HG03460 (cell line): Measurements from ENCODE around the gene MUC2.

Experiments
- ATAC-seq: cut with Tn5 transposase; IDR thresholded peaks from one replicate; pipeline ENCODE4 v1.9.1; 2021; ENCODE audit not compliant: unreplicated experiment

MUC2 gene

DNA sequence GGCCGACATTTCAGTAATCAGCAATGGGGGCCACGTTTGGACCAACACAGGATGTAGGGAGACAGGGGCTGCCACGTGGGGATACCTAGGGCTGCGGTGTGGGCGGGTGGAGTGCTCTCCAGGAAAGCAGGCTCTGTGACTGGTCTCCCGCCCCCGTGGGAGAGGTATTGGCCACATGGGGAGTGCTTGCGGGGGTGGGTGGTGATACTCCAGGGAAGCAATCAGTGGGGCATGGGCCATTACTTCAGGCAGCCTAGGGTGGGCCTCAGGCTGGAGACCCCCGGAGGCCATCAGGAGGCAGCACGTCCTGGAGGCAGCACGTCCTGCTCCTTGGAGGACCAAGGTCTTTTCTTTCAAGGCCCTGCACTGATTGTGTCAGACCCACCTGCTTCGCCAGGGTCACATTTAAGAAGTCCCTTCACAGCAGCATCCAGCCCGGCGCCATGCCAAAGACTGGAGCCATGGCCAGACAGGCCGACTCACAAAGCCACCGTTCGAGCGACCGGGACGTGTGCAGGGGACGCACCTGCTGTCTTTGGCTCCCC is 3.0 kb upstream of the MUC2 start:
- ATAC-seq, result no peak

DNA sequence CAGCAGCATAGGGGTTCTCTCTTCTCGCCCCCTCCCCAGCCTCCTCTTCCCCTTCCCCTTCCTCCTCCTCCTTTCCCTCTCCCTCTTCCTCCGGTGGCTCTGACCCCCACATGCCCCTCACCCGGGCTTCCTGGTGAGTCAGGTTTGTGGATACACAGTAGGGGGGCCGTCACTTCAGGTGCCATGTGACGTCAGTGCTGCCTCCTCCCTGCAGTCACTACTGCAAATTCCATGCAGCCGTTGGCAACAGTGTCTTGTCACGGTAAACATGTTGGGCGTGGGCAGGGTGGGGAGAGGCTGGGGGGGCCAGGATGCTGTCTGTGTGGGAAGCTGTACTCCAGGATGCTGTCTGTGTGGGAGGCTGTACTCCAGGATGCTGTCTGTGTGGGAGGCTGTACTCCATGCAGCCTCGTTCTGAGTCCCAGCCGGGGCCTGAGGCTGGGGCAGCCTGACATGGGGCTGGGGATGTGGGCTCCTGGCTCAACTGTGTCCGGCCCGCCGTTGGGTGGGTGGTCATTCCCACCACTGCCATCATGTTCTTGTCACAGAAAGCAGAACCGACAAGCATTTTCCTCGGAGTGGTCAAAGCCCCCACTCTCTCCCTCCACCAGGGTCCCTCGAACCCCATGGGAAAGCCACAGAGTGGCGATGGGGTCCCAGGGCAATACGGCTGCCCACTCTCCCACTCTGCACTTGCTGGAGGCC is 2.4 kb upstream of the MUC2 start:
- ATAC-seq, result no peak

DNA sequence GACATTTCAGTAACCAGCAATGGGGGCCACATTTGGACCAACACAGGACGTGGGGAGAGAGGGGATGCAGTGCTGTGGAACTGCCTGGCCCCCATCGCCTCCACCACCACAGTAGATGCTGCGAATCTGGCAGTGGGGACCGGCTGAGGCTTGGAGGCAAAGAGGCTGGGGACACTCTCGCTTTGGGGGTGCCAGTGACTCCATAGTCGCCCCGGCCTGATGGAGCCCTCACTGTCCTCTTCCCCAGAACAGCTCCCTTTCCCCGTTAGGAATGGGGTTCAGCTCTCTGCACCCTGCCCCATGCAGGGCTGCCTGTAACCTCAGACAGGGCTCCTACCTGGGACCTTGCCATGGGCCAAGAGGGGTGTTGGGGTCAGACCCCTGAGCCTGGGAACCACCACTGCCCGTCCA is 1.8 kb upstream of the MUC2 start:
- ATAC-seq, result no peak

DNA sequence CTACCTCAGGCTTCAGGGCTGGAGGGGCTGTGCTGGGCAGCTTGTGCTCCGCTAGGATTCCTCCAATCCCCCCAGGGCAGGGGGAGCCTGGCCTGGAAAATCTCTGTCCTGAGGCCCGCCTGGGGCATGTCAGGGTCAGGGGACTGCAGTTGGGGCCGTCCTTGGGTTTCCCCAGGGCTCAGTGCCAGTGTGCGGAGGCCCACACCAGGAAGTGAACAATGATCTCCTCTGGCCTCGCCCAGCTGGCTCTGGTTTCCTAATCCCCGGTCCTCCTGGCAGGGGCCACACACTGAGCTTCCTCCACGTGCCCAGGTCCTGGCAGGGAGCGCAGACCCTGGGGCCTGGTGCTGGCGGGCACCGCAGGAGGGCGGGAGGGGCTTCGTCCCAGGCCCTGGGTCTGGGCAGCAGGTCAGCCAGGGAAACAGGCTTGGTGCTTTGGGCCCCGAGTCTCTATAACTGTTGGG is 1.4 kb upstream of the MUC2 start:
- ATAC-seq, result no peak

DNA sequence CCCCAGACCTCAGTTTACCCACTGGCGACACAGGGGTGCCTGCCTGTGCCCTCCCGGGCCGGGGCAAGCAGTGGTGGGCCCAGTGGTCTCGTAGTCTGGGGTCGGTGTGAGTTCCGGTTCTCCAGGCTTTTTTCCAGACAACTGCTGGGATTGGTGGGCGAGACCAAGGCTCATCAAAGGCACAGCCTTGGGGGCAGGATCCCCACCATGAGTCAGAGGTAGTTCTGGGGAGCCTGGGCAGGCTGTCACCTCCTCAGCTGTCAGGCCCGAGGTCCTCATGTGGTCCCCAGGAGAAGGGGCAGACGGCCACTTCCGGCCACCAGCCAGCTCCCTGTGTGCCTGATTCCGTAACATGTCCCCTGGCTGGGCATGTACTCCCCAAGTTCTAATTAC is 827 bp upstream of the MUC2 start:
- no peak for ATAC-seq

DNA sequence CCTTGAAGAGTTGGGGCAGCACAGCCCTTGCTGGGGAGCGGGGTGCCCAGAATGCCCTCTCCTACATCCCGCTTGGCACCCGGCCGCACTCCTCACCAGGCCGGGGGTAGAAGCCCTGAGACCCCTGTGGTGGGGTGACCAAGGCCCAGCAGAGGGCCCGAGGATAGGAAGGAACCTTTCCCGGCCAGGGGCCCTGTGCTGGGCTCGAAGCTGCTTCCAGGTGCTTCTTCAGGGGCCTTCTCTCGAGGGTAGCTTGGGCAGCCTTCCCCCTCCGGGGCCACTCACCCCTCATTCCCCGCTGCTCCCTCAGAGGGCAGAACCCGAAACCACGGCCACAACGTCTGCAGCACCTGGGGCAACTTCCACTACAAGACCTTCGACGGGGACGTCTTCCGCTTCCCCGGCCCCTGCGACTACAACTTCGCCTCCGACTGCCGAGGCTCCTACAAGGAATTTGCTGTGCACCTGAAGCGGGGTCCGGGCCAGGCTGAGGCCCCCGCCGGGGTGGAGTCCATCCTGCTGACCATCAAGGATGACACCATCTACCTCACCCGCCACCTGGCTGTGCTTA is 752 bp downstream of the MUC2 start:
- ATAC-seq, result no peak

DNA sequence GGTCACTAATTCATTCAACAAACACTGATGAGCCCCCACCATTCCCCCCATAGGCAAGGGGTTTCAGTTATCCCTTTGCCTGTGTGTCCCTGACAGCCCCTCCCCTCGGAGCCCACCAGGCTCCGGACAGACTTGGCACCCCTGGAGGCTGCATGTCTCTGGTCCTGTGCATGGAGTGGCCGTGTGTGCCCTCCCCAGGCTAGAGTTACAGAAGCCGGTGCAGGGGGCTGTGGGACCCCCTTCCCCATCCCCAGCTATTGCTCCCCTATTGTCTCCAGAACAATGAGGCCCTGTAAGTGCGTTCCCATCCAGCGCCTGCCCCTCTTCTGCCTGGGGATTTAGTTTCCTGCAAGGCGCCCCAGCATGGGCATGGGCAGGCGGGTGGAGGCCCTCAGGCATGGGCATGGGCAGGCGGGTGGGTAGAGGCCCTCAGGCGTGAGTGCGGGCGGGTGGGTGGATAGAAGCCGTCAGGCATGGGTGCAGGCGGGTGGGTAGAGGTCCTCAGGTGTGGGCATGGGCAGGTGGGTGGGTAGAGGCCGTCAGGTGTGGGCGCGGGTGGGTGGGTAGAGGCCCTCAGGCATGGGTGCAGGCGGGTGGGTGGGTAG is 1.5 kb downstream of the MUC2 start:
- ATAC-seq, result no peak

DNA sequence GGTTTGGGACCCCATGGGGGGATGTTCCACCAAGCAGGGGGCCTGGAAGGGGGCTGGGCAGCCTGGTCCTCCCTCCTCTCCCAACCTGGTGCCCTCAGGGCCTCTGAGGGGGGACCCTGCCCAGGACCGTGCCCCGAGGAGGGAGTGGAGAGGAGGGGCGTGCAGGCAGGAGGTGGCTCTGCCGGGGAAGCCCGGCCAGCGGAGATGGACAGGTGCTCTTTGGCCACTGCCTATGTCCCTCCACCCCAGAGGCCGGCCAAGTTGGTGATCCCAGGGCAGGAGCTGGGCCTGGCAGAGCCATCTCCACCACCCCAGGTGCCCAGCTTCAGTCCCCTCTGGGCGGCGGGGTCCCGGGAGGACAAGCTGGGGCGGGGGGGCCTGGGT is 2.4 kb downstream of the MUC2 start:
- ATAC-seq, result no peak

DNA sequence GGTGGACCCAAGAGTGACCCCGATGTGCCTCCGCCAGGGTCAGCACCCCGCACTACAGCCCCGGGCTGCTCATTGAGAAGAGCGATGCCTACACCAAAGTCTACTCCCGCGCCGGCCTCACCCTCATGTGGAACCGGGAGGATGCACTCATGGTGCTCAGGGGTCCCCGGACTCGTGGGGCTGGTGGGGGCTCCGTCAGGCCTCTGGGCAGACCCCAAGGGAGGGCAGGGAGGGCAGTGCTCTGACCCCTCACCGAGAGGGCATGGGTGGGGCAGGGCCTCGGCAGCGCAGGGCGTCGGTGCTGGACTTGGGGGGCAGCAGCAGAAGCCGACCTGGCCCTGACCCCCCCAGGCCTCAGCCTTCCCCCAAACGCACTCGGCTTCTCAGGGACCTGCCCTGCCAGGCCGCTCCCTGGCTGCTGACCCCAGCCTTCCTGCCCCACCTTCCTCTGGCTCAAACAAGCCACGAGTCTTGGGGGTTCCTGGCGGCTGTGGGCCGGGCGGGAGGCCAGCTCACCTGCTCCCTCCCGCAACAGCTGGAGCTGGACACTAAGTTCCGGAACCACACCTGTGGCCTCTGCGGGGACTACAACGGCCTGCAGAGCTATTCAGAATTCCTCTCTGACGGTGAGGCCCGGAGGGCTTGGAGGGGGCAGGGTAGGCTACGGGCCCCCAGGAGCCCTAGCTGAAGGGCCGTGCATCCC is 2.9 kb downstream of the MUC2 start:
- ATAC-seq, result no peak

DNA sequence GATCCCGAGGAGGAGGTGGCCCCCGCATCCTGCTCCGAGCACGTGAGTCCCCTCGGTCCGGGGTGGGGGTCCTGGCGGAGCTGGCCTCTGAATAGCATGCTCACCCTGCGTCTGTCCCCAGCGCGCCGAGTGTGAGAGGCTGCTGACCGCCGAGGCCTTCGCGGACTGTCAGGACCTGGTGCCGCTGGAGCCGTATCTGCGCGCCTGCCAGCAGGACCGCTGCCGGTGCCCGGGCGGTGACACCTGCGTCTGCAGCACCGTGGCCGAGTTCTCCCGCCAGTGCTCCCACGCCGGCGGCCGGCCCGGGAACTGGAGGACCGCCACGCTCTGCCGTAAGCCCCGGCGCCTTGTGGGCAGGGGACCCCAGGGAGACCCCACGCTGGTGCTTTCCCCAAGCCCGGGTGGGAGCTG is 3.5 kb downstream of the MUC2 start:
- ATAC-seq, result no peak

DNA sequence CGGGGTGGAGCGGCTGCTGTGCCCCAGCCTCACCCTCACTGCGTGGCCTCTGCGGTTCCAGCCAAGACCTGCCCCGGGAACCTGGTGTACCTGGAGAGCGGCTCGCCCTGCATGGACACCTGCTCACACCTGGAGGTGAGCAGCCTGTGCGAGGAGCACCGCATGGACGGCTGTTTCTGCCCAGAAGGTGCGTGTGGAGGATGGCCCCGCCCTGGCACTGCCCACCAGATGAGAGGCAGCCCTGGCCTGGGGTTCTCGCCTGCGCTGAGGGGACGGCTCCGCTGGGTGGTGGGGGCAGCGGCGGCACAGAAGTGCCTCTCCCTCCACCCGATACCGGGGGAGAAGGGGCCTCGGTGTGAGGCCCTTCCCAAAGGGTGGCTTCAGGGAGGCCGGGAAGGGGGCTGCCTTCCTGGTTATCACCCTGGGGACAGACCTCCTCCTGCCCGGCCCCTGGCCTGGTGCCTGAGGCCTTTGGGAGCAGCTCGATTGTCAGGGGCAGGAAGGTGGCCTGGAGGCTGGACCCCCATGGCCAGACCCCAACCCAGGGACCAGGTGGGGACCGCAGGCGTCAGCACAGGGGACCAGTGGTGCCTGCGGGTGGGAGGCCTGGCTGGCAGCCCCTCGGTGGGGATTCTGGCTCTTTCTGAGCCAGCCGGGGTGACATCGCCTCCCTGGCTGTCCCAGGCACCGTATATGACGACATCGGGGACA is 7.1 kb downstream of the MUC2 start:
- no peak for ATAC-seq

DNA sequence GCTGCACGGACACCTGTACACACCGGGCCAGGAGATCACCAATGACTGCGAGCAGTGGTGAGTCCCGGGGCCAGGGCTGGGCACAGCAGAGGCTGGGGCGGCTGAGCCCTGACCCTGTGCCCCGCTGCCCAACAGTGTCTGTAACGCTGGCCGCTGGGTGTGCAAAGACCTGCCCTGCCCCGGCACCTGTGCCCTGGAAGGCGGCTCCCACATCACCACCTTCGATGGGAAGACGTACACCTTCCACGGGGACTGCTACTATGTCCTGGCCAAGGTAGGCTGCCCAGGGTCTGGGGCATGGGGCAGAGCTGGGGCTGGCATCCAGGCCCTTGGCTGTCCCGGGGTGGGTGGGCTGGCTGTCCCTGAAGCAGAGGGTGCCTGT is 7.7 kb downstream of the MUC2 start:
- ATAC-seq, result no peak

DNA sequence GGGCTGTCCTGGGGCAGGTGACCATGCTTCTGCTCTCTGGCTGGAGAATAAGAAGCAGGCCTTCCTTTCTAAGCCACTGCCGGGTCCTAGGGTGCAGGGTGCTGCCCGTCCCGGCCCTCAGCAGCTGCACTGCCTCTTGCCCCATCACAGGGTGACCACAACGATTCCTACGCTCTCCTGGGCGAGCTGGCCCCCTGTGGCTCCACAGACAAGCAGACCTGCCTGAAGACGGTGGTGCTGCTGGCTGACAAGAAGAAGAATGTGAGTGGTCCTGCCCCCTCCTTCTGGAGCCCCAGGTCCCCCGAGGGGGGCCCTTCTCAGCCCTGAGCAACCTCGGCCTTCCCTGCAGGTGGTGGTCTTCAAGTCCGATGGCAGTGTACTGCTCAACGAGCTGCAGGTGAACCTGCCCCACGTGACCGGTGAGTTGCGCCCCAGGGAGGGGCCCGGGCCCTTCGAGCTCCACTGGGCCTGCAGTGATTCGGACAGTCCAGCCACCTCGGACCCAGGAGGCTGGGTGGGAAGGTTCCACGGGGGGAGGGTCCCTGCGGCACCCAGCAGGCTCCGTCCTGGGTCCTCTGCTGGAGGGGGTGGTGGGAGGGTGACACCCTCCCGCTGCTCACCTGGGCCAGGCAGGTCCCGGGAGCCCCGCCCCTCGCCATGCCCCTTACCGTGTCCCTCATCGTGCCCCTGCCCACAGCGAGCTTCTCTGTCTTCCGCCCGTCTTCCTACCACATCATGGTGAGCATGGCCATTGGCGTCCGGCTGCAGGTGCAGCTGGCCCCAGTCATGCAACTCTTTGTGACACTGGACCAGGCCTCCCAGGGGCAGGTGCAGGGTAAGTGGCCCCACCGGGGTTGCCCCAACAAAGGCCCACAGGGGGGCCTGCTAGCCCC is 8.3 kb downstream of the MUC2 start:
- ATAC-seq, result no peak

DNA sequence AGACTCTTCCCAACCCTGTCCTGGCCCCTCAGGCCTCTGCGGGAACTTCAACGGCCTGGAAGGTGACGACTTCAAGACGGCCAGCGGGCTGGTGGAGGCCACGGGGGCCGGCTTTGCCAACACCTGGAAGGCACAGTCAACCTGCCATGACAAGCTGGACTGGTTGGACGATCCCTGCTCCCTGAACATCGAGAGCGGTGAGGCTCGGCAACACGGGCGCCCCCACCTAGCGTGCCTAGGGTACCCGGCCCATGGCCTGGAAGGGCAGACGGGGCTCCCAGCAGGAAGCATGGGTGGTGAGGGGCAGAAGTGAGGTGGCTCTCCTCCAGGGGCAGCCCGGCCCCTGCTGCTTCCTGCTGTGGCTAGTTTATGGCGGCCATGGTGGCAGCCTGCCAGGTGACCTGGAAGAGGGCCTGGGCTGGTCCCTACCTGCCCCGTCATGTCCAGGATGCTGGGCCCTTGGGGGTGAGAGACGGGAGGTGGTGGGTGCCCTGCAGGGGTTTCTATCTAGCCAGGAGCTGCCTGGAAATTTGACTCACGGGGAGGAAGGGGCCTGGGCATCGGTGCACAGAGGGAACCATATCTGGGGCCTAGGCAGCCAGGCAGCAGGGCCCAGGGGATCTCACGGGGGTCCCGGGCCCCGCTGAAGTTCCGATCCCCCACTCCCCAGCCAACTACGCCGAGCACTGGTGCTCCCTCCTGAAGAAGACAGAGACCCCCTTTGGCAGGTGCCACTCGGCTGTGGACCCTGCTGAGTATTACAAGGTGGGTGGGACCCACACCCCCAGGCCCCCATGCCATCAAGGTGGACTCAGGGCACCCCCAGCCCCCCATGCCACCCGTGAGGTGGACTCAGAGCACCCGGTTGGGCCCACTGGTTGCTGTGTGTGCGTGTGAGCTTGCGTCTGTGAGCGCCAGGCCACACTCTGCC is 9.2 kb downstream of the MUC2 start:
- no peak for ATAC-seq

DNA sequence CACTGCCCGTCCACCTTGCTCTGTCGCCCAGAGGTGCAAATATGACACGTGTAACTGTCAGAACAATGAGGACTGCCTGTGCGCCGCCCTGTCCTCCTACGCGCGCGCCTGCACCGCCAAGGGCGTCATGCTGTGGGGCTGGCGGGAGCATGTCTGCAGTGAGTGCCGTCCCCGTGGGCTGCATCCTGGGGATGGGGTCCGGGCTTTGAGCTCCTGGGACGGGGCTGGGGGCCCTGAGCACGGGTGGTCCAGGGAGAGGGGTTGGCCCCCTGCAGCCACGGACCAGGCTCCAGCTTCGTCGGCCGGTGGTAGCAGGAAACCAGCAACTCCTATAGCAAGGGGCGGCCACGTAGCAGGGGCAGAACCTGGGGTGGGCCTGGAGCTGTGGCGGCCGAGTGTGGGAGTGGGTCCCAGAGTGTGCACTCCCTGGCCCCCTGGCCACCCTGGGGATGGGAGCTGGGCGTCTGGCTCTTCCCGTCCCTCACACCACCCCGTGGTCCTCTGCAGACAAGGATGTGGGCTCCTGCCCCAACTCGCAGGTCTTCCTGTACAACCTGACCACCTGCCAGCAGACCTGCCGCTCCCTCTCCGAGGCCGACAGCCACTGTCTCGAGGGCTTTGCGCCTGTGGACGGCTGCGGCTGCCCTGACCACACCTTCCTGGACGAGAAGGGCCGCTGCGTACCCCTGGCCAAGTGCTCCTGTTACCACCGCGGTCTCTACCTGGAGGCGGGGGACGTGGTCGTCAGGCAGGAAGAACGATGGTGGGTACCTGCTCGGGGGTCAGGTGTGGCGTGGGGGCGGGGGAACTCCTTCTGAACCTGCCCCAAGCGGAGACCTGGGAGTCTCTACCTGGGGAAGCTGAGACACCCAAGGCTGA is 10.1 kb downstream of the MUC2 start:
- no peak for ATAC-seq

DNA sequence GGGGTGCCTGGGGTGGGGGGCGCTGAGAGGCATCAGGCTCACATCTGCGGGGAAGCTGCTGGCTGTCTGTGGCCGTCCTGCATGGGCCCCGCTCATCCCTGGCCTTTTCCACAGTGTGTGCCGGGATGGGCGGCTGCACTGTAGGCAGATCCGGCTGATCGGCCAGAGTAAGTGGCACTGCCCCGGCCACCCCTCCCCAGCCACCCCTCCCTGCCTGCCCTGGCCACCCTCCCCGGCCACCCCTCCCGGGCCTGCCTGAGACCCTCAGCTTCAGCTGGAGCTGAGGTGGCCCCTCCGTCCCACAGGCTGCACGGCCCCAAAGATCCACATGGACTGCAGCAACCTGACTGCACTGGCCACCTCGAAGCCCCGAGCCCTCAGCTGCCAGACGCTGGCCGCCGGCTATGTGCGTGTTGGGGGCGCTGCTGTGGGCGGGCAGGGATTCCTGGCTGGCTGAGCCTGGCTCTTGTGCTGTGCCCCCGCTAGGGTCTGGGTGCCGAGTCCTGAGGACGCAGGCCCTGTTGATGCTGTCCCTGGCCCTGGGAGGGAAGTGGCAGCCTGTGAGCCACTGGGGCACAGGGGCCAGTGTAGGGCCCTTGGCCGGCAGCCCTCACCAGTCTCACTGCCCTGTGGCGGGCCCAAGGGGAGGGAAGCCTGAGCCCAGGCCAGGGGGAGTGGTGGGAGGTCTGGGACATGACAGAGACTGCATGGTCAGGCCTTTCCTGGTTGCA is 10.9 kb downstream of the MUC2 start:
- ATAC-seq, result no peak
